Activated naive CD4-positive, alpha-beta T cell treated with anti-CD3 and anti-CD28 coated beads, Interleukin-2, amount 10 ng/mL, durations not matched to agents 7 days and 5 days (primary cell): ENCODE measurements around the gene TATDN2.
A peak's percentile ranks its signal among the peaks of the same experiment; 100 is the strongest.

Experiments used
- CTCF ChIA-PET: fragments of 350-600 bp; sonication (Branson Sonifier 250); formaldehyde crosslinking; loops from one replicate; lab custom pipeline; 2021; ENCODE audit warnings: antibody characterized with exemption; lab: Charles Lee
- DNase-seq: peaks from one replicate; pipeline ENCODE4 v3.0.0-alpha.2; 2020
- H3K27ac Mint-ChIP-seq: one replicate; pipeline ENCODE4 v1.8.0; 2021; ENCODE audit warnings: mild to moderate bottlenecking, moderate library complexity, mixed read lengths
- H3K27me3 Mint-ChIP-seq: one replicate; pipeline ENCODE4 v1.8.0; 2021; ENCODE audit warnings: mild to moderate bottlenecking, mixed read lengths
- H3K36me3 Mint-ChIP-seq: one replicate; pipeline ENCODE4 v1.8.0; 2021; ENCODE audit warnings: mixed read lengths
- H3K4me1 Mint-ChIP-seq: one replicate; pipeline ENCODE4 v1.8.0; 2021; ENCODE audit warnings: mixed read lengths
- H3K4me3 Mint-ChIP-seq: one replicate; pipeline ENCODE4 v1.8.0; 2021; ENCODE audit warnings: mild to moderate bottlenecking, moderate library complexity, mixed read lengths
- H3K9me3 Mint-ChIP-seq: one replicate; pipeline ENCODE4 v1.8.0; 2021; ENCODE audit warnings: mixed read lengths

TATDN2 gene

GRCh38 chr3:10284496-10284895 is 36.2 kb downstream of the TATDN2 start:
- Mint-ChIP-seq H3K9me3 (no peaks in the 10 kb centered on the region), H3K36me3 (peaks cover 44% of the 10 kb centered on the region), H3K27me3 (no peaks in the 10 kb centered on the region), H3K4me1 (peaks cover 30% of the 10 kb centered on the region), H3K4me3 (no peak overlapping the region), H3K27ac (peak overlapping the region; percentile 11)
- peak; percentile 28 for DNase-seq
- CTCF ChIA-PET = interaction anchor here (1.2 to 4.5 kb wide), 4 partner anchors 20 to 353 kb away, joined by 3 to 18 read pairs (median 6); no protein-coding TSS in a partner anchor

- Mint-ChIP-seq H3K27ac (no peak overlapping the region), H3K4me3 (no peak overlapping the region), H3K4me1 (peaks cover 27% of the 10 kb centered on the region), H3K9me3 (no peaks in the 10 kb centered on the region), H3K36me3 (peaks cover 35% of the 10 kb centered on the region), H3K27me3 (no peaks in the 10 kb centered on the region)
- CTCF ChIA-PET = interaction anchor here (0.5 to 4.5 kb wide), 8 partner anchors 11 to 354 kb away, joined by 3 to 18 read pairs (median 4); no protein-coding TSS in a partner anchor
- peak; percentile 18 for DNase-seq
These were observed 37.2 kb downstream of the TATDN2 start for GRCh38 chr3:10285272-10286132.

GRCh38 chr3:10286133-10286524 is 37.9 kb downstream of the TATDN2 start:
- Mint-ChIP-seq H3K9me3 (no peaks in the 10 kb centered on the region), H3K27ac (no peak overlapping the region), H3K36me3 (peaks cover 31% of the 10 kb centered on the region), H3K4me3 (no peak overlapping the region), H3K27me3 (no peaks in the 10 kb centered on the region), H3K4me1 (peaks cover 27% of the 10 kb centered on the region)
- DNase-seq = no peak
- CTCF ChIA-PET = interaction anchor here (0.9 to 4.5 kb wide), 6 partner anchors 12 to 354 kb away, joined by 3 to 18 read pairs (median 4); no protein-coding TSS in a partner anchor

GRCh38 chr3:10286596-10287295 is 38.5 kb downstream of the TATDN2 start:
- Mint-ChIP-seq H3K36me3 (peaks cover 31% of the 10 kb centered on the region), H3K27me3 (no peaks in the 10 kb centered on the region), H3K4me3 (no peak overlapping the region), H3K9me3 (no peaks in the 10 kb centered on the region), H3K4me1 (peaks cover 32% of the 10 kb centered on the region), H3K27ac (no peak overlapping the region)
- DNase-seq = peak; percentile 61
- CTCF ChIA-PET = interaction anchor here (0.8 to 4.5 kb wide), 9 partner anchors 12 to 355 kb away, joined by 3 to 18 read pairs (median 4); no protein-coding TSS in a partner anchor

GRCh38 chr3:10287936-10288574 is 39.8 kb downstream of the TATDN2 start:
- Mint-ChIP-seq H3K36me3 (peaks cover 31% of the 10 kb centered on the region), H3K27me3 (no peaks in the 10 kb centered on the region), H3K27ac (no peak overlapping the region), H3K4me3 (no peak overlapping the region), H3K9me3 (no peaks in the 10 kb centered on the region), H3K4me1 (peaks cover 39% of the 10 kb centered on the region)
- CTCF ChIA-PET = interaction anchor here (0.8 to 4.5 kb wide), 5 partner anchors 24 to 356 kb away, joined by 3 to 18 read pairs (median 3); no protein-coding TSS in a partner anchor
- peak; percentile 6 for DNase-seq

GRCh38 chr3:10288575-10288960 is 40.3 kb downstream of the TATDN2 start:
- H3K36me3 Mint-ChIP-seq = peaks cover 29% of the 10 kb centered on the region
- CTCF ChIA-PET = no interaction called here
- peak overlapping the region; percentile 58 for H3K27ac Mint-ChIP-seq
- H3K4me1 Mint-ChIP-seq = peaks cover 36% of the 10 kb centered on the region
- no peaks in the 10 kb centered on the region for H3K27me3 Mint-ChIP-seq
- no peaks in the 10 kb centered on the region for H3K9me3 Mint-ChIP-seq
- peak; percentile 15 for DNase-seq
- H3K4me3 Mint-ChIP-seq = no peak overlapping the region

- H3K27ac Mint-ChIP-seq = no peak overlapping the region
- peak; percentile 8 for DNase-seq
- H3K36me3 Mint-ChIP-seq = peaks cover 27% of the 10 kb centered on the region
- no peaks in the 10 kb centered on the region for H3K9me3 Mint-ChIP-seq
- no peaks in the 10 kb centered on the region for H3K27me3 Mint-ChIP-seq
- CTCF ChIA-PET = no interaction called here
- H3K4me1 Mint-ChIP-seq = peaks cover 31% of the 10 kb centered on the region
- H3K4me3 Mint-ChIP-seq = no peak overlapping the region
These were observed 40.8 kb downstream of the TATDN2 start for GRCh38 chr3:10289077-10289476.

GRCh38 chr3:10289787-10290355 is 41.6 kb downstream of the TATDN2 start:
- CTCF ChIA-PET = interaction anchor here (0.6 kb wide), 1 partner anchor 76 kb away, joined by 4 read pairs; no protein-coding TSS in a partner anchor
- no peak overlapping the region for H3K27ac Mint-ChIP-seq

GRCh38 chr3:10290481-10291176 is 42.4 kb downstream of the TATDN2 start:
- DNase-seq = peak; percentile 13
- CTCF ChIA-PET = no interaction called here
- no peak overlapping the region for H3K27ac Mint-ChIP-seq
- peaks cover 18% of the 10 kb centered on the region for H3K4me1 Mint-ChIP-seq
- no peak overlapping the region for H3K4me3 Mint-ChIP-seq
- peaks cover 28% of the 10 kb centered on the region for H3K36me3 Mint-ChIP-seq
- no peaks in the 10 kb centered on the region for H3K27me3 Mint-ChIP-seq
- H3K9me3 Mint-ChIP-seq = no peaks in the 10 kb centered on the region

More at GRCh38 chr3:10289787-10290355, 41.6 kb downstream of the TATDN2 start:
- H3K36me3 Mint-ChIP-seq = peaks cover 27% of the 10 kb centered on the region
- peaks cover 23% of the 10 kb centered on the region for H3K4me1 Mint-ChIP-seq
- H3K27me3 Mint-ChIP-seq = no peaks in the 10 kb centered on the region
- DNase-seq = peak; percentile 13
- H3K9me3 Mint-ChIP-seq = no peaks in the 10 kb centered on the region
- no peak overlapping the region for H3K4me3 Mint-ChIP-seq

- H3K9me3 Mint-ChIP-seq = no peaks in the 10 kb centered on the region
- no peak for DNase-seq
- H3K27me3 Mint-ChIP-seq = no peaks in the 10 kb centered on the region
- peaks cover 31% of the 10 kb centered on the region for H3K36me3 Mint-ChIP-seq
- H3K4me1 Mint-ChIP-seq = peaks cover 15% of the 10 kb centered on the region
- H3K4me3 Mint-ChIP-seq = no peak overlapping the region
- CTCF ChIA-PET = interaction anchor here (0.8 kb wide), 1 partner anchor 465 kb away, joined by 3 read pairs; no protein-coding TSS in a partner anchor
- peak overlapping the region; percentile 67 for H3K27ac Mint-ChIP-seq
These were observed 43.4 kb downstream of the TATDN2 start for GRCh38 chr3:10291641-10292040.

GRCh38 chr3:10292505-10293419 is 44.5 kb downstream of the TATDN2 start, which contains the start of gene GHRL:
Gene GHRL, minus strand, starts transcription at chr3:10292947. Its CDS starts 2,767 bp downstream, at chr3:10290180.
- Mint-ChIP-seq H3K27ac (peak within 1 kb of the TSS; percentile 70), H3K9me3 (no peaks in the 10 kb centered on the region), H3K4me3 (no peak within 1 kb of the TSS), H3K27me3 (no peaks in the 10 kb centered on the region), H3K4me1 (peaks cover 15% of the 10 kb centered on the region), H3K36me3 (peaks cover 38% of the 10 kb centered on the region)
- DNase-seq = no peak
- CTCF ChIA-PET = interaction anchor here (0.8 to 1.2 kb wide), 4 partner anchors 13 to 466 kb away, joined by 3 to 4 read pairs (median 3); no protein-coding TSS in a partner anchor

- Mint-ChIP-seq H3K27me3 (no peaks in the 10 kb centered on the region), H3K36me3 (peaks cover 39% of the 10 kb centered on the region), H3K27ac (no peak overlapping the region), H3K9me3 (no peaks in the 10 kb centered on the region), H3K4me1 (peaks cover 18% of the 10 kb centered on the region), H3K4me3 (no peak overlapping the region)
- DNase-seq = no peak
- CTCF ChIA-PET = interaction anchor here (1.0 kb wide), 1 partner anchor 14 kb away, joined by 3 read pairs; no protein-coding TSS in a partner anchor
These were observed 45.8 kb downstream of the TATDN2 start for GRCh38 chr3:10294030-10294586.
